ENCODE measurements around the gene ATP8B4. TPM values are rescaled to one million over a fixed set of nuclear protein-coding genes. Genes with fewer than 3 reads are reported as not detected.

ATP8B4 gene
- total and polyA plus RNA-seq, 3 experiments from 2014 or later = 0.23 to 8.9 (median 8.5) TPM

- Histone ChIP-seq H3K4me3 (ENCODE audit: low read length) (no peak overlapping the region), H3K36me3 (ENCODE audit: insufficient read depth, low read length) (no peaks in the 10 kb centered on the region), H3K9me3 (ENCODE audit: low read length) (no peaks in the 10 kb centered on the region), H3K4me1 (ENCODE audit: insufficient read depth, low read length) (no peaks in the 10 kb centered on the region), H3K27me3 (ENCODE audit: insufficient read depth, low read length, poor library complexity, severe bottlenecking) (no peaks in the 10 kb centered on the region), H3K27ac (ENCODE audit: low read depth, low read length) (no peak overlapping the region)
- ChIA-PET POLR2A (no interaction called here), CTCF (no interaction called here)
- Mint-ChIP-seq H3K4me1 (no peaks in the 10 kb centered on the region), H3K27me3 (no peaks in the 10 kb centered on the region), H3K36me3 (no peaks in the 10 kb centered on the region), H3K4me3 (no peak overlapping the region), H3K9me3 (peaks cover 0 to 10% (median 6%) of the 10 kb centered on the region in 5 donors), H3K27ac (no peak overlapping the region)
- no peak for DNase-seq
Measured at GRCh38 chr15:49848807-49849206, 270.2 kb downstream of the ATP8B4 start.

DNA sequence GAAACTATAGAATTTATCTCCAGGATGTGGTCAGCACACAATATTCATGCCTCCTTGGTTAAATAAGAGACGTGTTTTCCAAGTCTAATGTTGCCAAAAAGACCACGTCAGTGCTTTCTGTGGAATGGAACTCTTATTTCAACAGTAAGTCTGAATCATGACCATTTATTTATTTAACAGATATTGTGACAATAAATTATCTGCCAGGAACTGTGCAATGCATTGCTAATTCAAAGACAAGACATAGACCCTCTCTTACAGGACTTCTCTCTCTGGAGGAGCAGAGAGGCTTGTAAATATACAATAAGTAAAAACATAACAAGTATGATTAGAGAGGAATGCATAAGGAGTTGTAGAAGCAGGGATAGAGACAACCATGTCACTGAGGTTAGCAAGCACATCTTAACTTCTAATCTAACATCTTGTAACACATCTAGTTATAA lies 270.7 kb downstream of the ATP8B4 start:
- H3K9me3 ChIP-seq (ENCODE audit: low read length) = no peaks in the 10 kb centered on the region
- H3K36me3 ChIP-seq (ENCODE audit: insufficient read depth, low read length) = no peaks in the 10 kb centered on the region
- CTCF ChIA-PET = no interaction called here
- no peaks in the 10 kb centered on the region for H3K4me1 ChIP-seq (ENCODE audit: insufficient read depth, low read length)
- H3K4me1 Mint-ChIP-seq = no peaks in the 10 kb centered on the region
- H3K9me3 Mint-ChIP-seq = peaks cover 0 to 10% (median 6%) of the 10 kb centered on the region in 5 donors
- H3K4me3 Mint-ChIP-seq = no peak overlapping the region
- POLR2A ChIA-PET = no interaction called here
- DNase-seq = no peak
- H3K27me3 ChIP-seq (ENCODE audit: insufficient read depth, low read length, poor library complexity, severe bottlenecking) = no peaks in the 10 kb centered on the region
- no peak overlapping the region for H3K4me3 ChIP-seq (ENCODE audit: low read length)
- no peaks in the 10 kb centered on the region for H3K27me3 Mint-ChIP-seq
- no peak overlapping the region for H3K27ac ChIP-seq (ENCODE audit: low read depth, low read length)
- no peaks in the 10 kb centered on the region for H3K36me3 Mint-ChIP-seq
- H3K27ac Mint-ChIP-seq = no peak overlapping the region

GRCh38 chr15:49847423-49848281 lies 271.4 kb downstream of the ATP8B4 start:
- Histone ChIP-seq H3K27ac (ENCODE audit: low read depth, low read length) (no peak overlapping the region), H3K9me3 (ENCODE audit: low read length) (no peaks in the 10 kb centered on the region), H3K4me1 (ENCODE audit: insufficient read depth, low read length) (no peaks in the 10 kb centered on the region), H3K4me3 (ENCODE audit: low read length) (no peak overlapping the region), H3K27me3 (ENCODE audit: insufficient read depth, low read length, poor library complexity, severe bottlenecking) (no peaks in the 10 kb centered on the region), H3K36me3 (ENCODE audit: insufficient read depth, low read length) (no peaks in the 10 kb centered on the region)
- no peak overlapping the region for H3K4me3 Mint-ChIP-seq
- peaks cover 2 to 10% (median 8%) of the 10 kb centered on the region in 5 donors for H3K9me3 Mint-ChIP-seq
- POLR2A ChIA-PET = no interaction called here
- H3K27me3 Mint-ChIP-seq = no peaks in the 10 kb centered on the region
- no peak for DNase-seq
- CTCF ChIA-PET = no interaction called here
- H3K4me1 Mint-ChIP-seq = no peaks in the 10 kb centered on the region
- no peak overlapping the region for H3K27ac Mint-ChIP-seq
- no peaks in the 10 kb centered on the region for H3K36me3 Mint-ChIP-seq

DNA sequence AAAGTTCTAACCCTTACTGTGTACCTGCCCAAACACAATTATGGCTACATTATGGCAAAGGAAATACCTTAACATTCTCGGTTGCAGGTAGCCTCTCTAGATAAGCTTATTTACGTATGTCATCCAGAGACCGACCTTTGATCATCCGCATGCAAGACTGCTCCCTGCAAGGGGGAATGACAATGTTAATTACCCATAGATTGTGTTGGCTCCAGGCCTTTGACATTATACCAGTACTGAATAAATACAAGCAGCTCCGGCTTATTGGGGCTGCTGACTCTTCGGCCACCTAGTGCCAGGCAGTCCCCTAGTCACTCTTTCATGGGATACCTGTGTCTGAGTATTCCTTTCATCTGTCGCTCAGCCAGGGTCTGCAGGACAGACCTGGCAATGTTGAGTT lies 274.6 kb downstream of the ATP8B4 start:
- Histone ChIP-seq H3K27ac (ENCODE audit: low read depth, low read length) (no peak overlapping the region), H3K4me1 (ENCODE audit: insufficient read depth, low read length) (no peaks in the 10 kb centered on the region), H3K9me3 (ENCODE audit: low read length) (no peaks in the 10 kb centered on the region), H3K27me3 (ENCODE audit: insufficient read depth, low read length, poor library complexity, severe bottlenecking) (no peaks in the 10 kb centered on the region), H3K4me3 (ENCODE audit: low read length) (no peak overlapping the region), H3K36me3 (ENCODE audit: insufficient read depth, low read length) (no peaks in the 10 kb centered on the region)
- H3K4me1 Mint-ChIP-seq = no peaks in the 10 kb centered on the region
- H3K4me3 Mint-ChIP-seq = no peak overlapping the region
- H3K27me3 Mint-ChIP-seq = peaks cover 0 to 7% of the 10 kb centered on the region in 2 donors
- no peak for DNase-seq
- POLR2A ChIA-PET = no interaction called here
- CTCF ChIA-PET = interaction anchor here (1.1 kb wide), 1 partner anchor 11 kb away, joined by 3 read pairs; no protein-coding TSS in a partner anchor
- H3K9me3 Mint-ChIP-seq = peaks cover under 1 to 12% (median 3%) of the 10 kb centered on the region in 5 donors
- no peaks in the 10 kb centered on the region for H3K36me3 Mint-ChIP-seq
- H3K27ac Mint-ChIP-seq = no peak overlapping the region

DNA sequence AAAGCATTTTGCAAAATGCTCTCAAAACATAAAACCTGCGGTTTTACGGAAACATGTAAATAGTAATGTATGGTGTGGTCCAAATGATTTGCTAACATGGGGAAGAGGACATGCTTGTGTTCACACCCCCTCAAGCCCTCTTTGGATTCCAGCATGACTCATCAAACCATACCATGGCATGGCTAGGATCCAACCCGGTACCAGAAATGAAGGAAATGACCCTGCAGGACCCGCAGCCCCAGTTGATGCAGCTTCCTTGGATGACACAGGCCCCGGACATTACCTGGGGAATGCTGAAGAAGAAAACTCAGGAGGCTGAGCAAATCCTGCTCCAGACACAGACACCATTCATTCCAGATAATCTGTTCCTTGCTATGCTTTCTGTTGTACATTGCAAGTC lies 275.3 kb downstream of the ATP8B4 start:
- no peaks in the 10 kb centered on the region for H3K36me3 ChIP-seq (ENCODE audit: insufficient read depth, low read length)
- CTCF ChIA-PET = interaction anchor here (1.1 kb wide), 1 partner anchor 11 kb away, joined by 3 read pairs; no protein-coding TSS in a partner anchor
- no peaks in the 10 kb centered on the region for H3K36me3 Mint-ChIP-seq
- peaks cover 0 to 7% of the 10 kb centered on the region in 2 donors for H3K27me3 Mint-ChIP-seq
- H3K4me1 Mint-ChIP-seq = no peaks in the 10 kb centered on the region
- H3K9me3 Mint-ChIP-seq = peaks cover 5 to 13% (median 7%) of the 10 kb centered on the region in 5 donors
- no peaks in the 10 kb centered on the region for H3K27me3 ChIP-seq (ENCODE audit: insufficient read depth, low read length, poor library complexity, severe bottlenecking)
- no peaks in the 10 kb centered on the region for H3K4me1 ChIP-seq (ENCODE audit: insufficient read depth, low read length)
- H3K27ac Mint-ChIP-seq = no peak overlapping the region
- no peak overlapping the region for H3K4me3 ChIP-seq (ENCODE audit: low read length)
- POLR2A ChIA-PET = no interaction called here
- no peaks in the 10 kb centered on the region for H3K9me3 ChIP-seq (ENCODE audit: low read length)
- H3K27ac ChIP-seq (ENCODE audit: low read depth, low read length) = no peak overlapping the region
- no peak for DNase-seq
- no peak overlapping the region for H3K4me3 Mint-ChIP-seq

DNA sequence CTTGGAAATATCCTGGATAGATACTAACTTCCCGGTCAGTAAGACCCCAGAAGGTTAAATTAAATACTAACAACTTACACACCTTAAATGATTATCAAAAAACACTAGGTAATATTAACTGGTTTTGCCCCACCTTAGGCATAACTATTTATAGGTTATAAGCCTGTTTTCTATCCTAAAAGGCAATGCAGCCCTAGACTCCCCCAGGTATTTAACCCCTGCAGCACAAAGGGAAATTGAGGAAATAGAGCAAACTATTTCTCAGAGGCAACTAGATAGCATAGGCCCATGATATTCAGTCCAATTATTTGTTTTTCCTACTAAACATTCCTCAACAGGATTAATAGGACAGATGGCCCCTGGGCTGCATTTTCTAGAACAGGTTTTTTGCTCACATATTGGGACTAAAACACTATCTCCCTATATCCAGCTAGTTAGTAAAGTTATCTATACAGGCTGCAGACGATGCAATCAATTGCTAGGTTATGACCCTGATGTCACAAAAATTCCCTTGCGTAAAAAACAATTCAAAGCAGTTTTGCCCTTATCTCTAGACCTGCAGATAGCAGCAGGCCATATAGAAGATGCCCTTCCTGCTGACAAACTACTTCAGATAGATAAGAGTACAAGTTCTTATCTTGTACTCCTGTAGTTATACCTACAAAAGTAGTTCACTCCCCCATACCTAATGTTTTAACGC lies 276.9 kb downstream of the ATP8B4 start:
- H3K27ac ChIP-seq (ENCODE audit: low read depth, low read length) = no peak overlapping the region
- no peak for DNase-seq
- H3K27me3 ChIP-seq (ENCODE audit: insufficient read depth, low read length, poor library complexity, severe bottlenecking) = no peaks in the 10 kb centered on the region
- no peak overlapping the region for H3K4me3 ChIP-seq (ENCODE audit: low read length)
- peaks cover 5 to 20% (median 15%) of the 10 kb centered on the region in 5 donors for H3K9me3 Mint-ChIP-seq
- no peaks in the 10 kb centered on the region for H3K36me3 ChIP-seq (ENCODE audit: insufficient read depth, low read length)
- H3K27ac Mint-ChIP-seq = no peak overlapping the region
- ChIA-PET POLR2A (no interaction called here), CTCF (no interaction called here)
- no peak overlapping the region for H3K4me3 Mint-ChIP-seq
- no peaks in the 10 kb centered on the region for H3K4me1 ChIP-seq (ENCODE audit: insufficient read depth, low read length)
- H3K27me3 Mint-ChIP-seq = peaks cover 0 to 7% of the 10 kb centered on the region in 2 donors
- no peaks in the 10 kb centered on the region for H3K4me1 Mint-ChIP-seq
- no peaks in the 10 kb centered on the region for H3K9me3 ChIP-seq (ENCODE audit: low read length)
- no peaks in the 10 kb centered on the region for H3K36me3 Mint-ChIP-seq

DNA sequence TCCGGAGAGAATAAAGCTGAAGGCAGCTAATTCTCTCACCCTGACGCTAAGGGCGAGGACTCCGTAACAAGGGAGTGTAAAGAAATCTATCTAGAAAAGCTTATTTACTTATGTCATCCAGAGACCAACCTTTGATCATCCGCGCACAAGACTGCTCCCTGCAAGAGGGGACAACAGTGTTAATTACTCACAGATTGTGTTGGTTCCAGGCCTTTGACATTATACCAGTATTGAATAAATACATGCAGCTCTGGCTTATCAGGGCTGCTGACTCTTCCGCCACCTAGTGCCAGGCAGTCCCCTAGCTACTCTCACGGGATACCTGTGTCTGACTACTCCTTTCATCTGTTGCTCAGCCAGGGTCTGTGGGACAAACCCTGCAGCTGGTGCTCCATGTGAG lies 286.5 kb downstream of the ATP8B4 start:
- Histone ChIP-seq H3K27me3 (ENCODE audit: insufficient read depth, low read length, poor library complexity, severe bottlenecking) (no peaks in the 10 kb centered on the region), H3K4me3 (ENCODE audit: low read length) (no peak overlapping the region), H3K4me1 (ENCODE audit: insufficient read depth, low read length) (no peaks in the 10 kb centered on the region), H3K9me3 (ENCODE audit: low read length) (no peaks in the 10 kb centered on the region), H3K27ac (ENCODE audit: low read depth, low read length) (no peak overlapping the region), H3K36me3 (ENCODE audit: insufficient read depth, low read length) (no peaks in the 10 kb centered on the region)
- H3K27ac Mint-ChIP-seq = no peak overlapping the region
- H3K4me1 Mint-ChIP-seq = no peaks in the 10 kb centered on the region
- peaks cover 0 to 4% of the 10 kb centered on the region in 2 donors for H3K27me3 Mint-ChIP-seq
- peaks cover 0 to 8% (median 2%) of the 10 kb centered on the region in 5 donors for H3K9me3 Mint-ChIP-seq
- ChIA-PET CTCF (no interaction called here), POLR2A (no interaction called here)
- no peak overlapping the region for H3K4me3 Mint-ChIP-seq
- H3K36me3 Mint-ChIP-seq = no peaks in the 10 kb centered on the region
- DNase-seq = no peak

GRCh38 chr15:49831206-49831965 lies 287.6 kb downstream of the ATP8B4 start:
- Histone ChIP-seq H3K27me3 (ENCODE audit: insufficient read depth, low read length, poor library complexity, severe bottlenecking) (no peaks in the 10 kb centered on the region), H3K4me3 (ENCODE audit: low read length) (no peak overlapping the region), H3K27ac (ENCODE audit: low read depth, low read length) (no peak overlapping the region), H3K36me3 (ENCODE audit: insufficient read depth, low read length) (no peaks in the 10 kb centered on the region), H3K4me1 (ENCODE audit: insufficient read depth, low read length) (no peaks in the 10 kb centered on the region), H3K9me3 (ENCODE audit: low read length) (no peaks in the 10 kb centered on the region)
- DNase-seq = no peak
- ChIA-PET POLR2A (no interaction called here), CTCF (no interaction called here)
- H3K36me3 Mint-ChIP-seq = no peaks in the 10 kb centered on the region
- peaks cover 0 to 4% of the 10 kb centered on the region in 2 donors for H3K27me3 Mint-ChIP-seq
- peaks cover 0 to 6% (median 2%) of the 10 kb centered on the region in 5 donors for H3K9me3 Mint-ChIP-seq
- H3K4me3 Mint-ChIP-seq = no peak overlapping the region
- no peaks in the 10 kb centered on the region for H3K4me1 Mint-ChIP-seq
- H3K27ac Mint-ChIP-seq = no peak overlapping the region

Data from CD8-positive, alpha-beta memory T cell (primary cell).